Testis (tissue), 3 donors: ENCODE measurements around the gene SMAD9. TPM values are rescaled to one million over a fixed set of nuclear protein-coding genes. Genes with fewer than 3 reads are reported as not detected.

Experiments used
- DNase-seq: peaks from one replicate; pipeline ENCODE4 v3.0.0-alpha.2; 2019
- H3K27ac ChIP-seq, 2 donors: fragments of 200-600 bp; sonication (generic); one replicate each; pipeline ENCODE4 v1.5.1; 2019
- H3K27me3 ChIP-seq: fragments of 200-600 bp; sonication (generic); one replicate; pipeline ENCODE4 v1.5.1; 2019
- H3K36me3 ChIP-seq: fragments of 200-600 bp; sonication (generic); one replicate; pipeline ENCODE4 v1.5.1; 2017; ENCODE audit warnings: low read depth; ENCODE audit errors: missing control alignments
- H3K4me1 ChIP-seq: fragments of 200-600 bp; sonication (generic); one replicate; pipeline ENCODE4 v1.5.1; 2019
- H3K4me3 ChIP-seq, 2 donors: fragments of 200-600 bp; sonication (generic); one replicate each; pipeline ENCODE4 v1.5.1; 2017 to 2019
- H3K9me3 ChIP-seq: fragments of 200-600 bp; sonication (generic); one replicate; pipeline ENCODE4 v1.5.1; 2017
- CTCF ChIP-seq, 3 experiments: fragments of 450-650 bp in 2 of 3; fragments of 200-600 bp in 1 of 3; sonication (generic) in 1 of 3; IDR thresholded peaks; one replicate each; pipeline ENCODE4 v1.5.1; 2016 to 2019; ENCODE audit warnings: antibody characterized with exemption in 3 of 3, mild to moderate bottlenecking in 2 of 3, moderate library complexity in 1 of 3
- POLR2A ChIP-seq: fragments of 450-650 bp; IDR thresholded peaks from one replicate; pipeline ENCODE4 v1.6.1; 2017; ENCODE audit warnings: antibody characterized with exemption, mild to moderate bottlenecking, moderate library complexity
- WGBS, 2 donors: methylation state at CpG; one replicate each; pipeline ENCODE4 v1.1.5; 2018; 5-methylcytosine and 5-hydroxymethylcytosine counted together
- intact Hi-C: fragments of 100-400 bp; cut with DNase I; formaldehyde crosslinking; loops from one replicate; pipeline ENCODE4 v1.15.1; 2023; ENCODE audit warnings: low total_unique reads
- polyA plus RNA-seq: library from polyadenylated mRNA; stranded (reverse); fragments of 350-450 nt; fragmentation: Illumina TruSeq; extraction: RNeasy Lipid Tissue Mini Kit (QIAGEN cat#74804); gene quantifications from one replicate; pipeline ENCODE4 v1.2.3, GENCODE V29; 2014; ENCODE audit warnings: low read depth, low replicate concordance; ENCODE audit not compliant: insufficient read depth
- total RNA-seq, 2 donors: library from RNA; depleted of rRNA; stranded (reverse); fragments of >200 nt; gene quantifications; one replicate each; pipeline ENCODE4 v1.2.3, GENCODE V29; 2016

SMAD9 gene
- total and polyA plus RNA-seq, 3 donors from 2014 or later: 4.2 to 11.3 (median 10.9) TPM

GRCh38 chr13:36818804-36819738 is 101.0 kb downstream of the SMAD9 start, which contains the start of gene RFXAP:
RFXAP (plus strand) TSS chr13:36819222; CDS start chr13:36819358, 136 bp downstream.
- peak within 1 kb of the TSS; percentile 14 to 76 for H3K27ac ChIP-seq
- 1 to 3% methylated on average over 21 to 60 of the region's 78 CpGs for WGBS, 2 donors
- TF ChIP-seq CTCF (IDR thresholded peaks at IDR 0.05) (no peak), POLR2A (no peak)
- peak; percentile 94 for DNase-seq
- intact Hi-C loops: no loop called here
- H3K27me3 ChIP-seq: no peaks in the 10 kb centered on the region
- H3K4me1 ChIP-seq: peaks cover 7% of the 10 kb centered on the region
- H3K36me3 ChIP-seq: no peaks in the 10 kb centered on the region
- H3K4me3 ChIP-seq: peak within 1 kb of the TSS; percentile 76 to 96
- H3K9me3 ChIP-seq: no peaks in the 10 kb centered on the region

- intact Hi-C loops: no loop called here
- peak overlapping the region; percentile 76 to 96 for H3K4me3 ChIP-seq
- no peak for DNase-seq
- WGBS, 2 donors: 27 to 28% methylated on average over 12 of the region's 12 CpGs
- no peaks in the 10 kb centered on the region for H3K36me3 ChIP-seq
- TF ChIP-seq CTCF (IDR thresholded peaks at IDR 0.05) (no peak), POLR2A (no peak)
- peak overlapping the region; percentile 14 to 76 for H3K27ac ChIP-seq
- H3K4me1 ChIP-seq: peaks cover 7% of the 10 kb centered on the region
- H3K9me3 ChIP-seq: no peaks in the 10 kb centered on the region
- H3K27me3 ChIP-seq: no peaks in the 10 kb centered on the region
These were observed 101.8 kb downstream of the SMAD9 start for GRCh38 chr13:36817996-36818803.

GRCh38 chr13:36815062-36815461 is 105.0 kb downstream of the SMAD9 start:
- 82 to 84% methylated on average over 2 of the region's 2 CpGs for WGBS, 2 donors
- Histone ChIP-seq H3K9me3 (no peaks in the 10 kb centered on the region), H3K27ac (no peak overlapping the region), H3K27me3 (no peaks in the 10 kb centered on the region), H3K4me1 (peaks cover 1% of the 10 kb centered on the region), H3K36me3 (no peaks in the 10 kb centered on the region), H3K4me3 (no peak overlapping the region)
- intact Hi-C loops: no loop called here
- DNase-seq: no peak
- no peak for TF ChIP-seq CTCF (IDR thresholded peaks at IDR 0.05)
- TF ChIP-seq POLR2A: no peak

GRCh38 chr13:36814465-36814864 is 105.6 kb downstream of the SMAD9 start:
- 54 to 61% methylated on average over 9 of the region's 9 CpGs for WGBS, 2 donors
- H3K27me3 ChIP-seq: no peaks in the 10 kb centered on the region
- no peak for DNase-seq
- no peak overlapping the region for H3K4me3 ChIP-seq
- H3K36me3 ChIP-seq: no peaks in the 10 kb centered on the region
- H3K27ac ChIP-seq: no peak overlapping the region
- TF ChIP-seq POLR2A: no peak
- TF ChIP-seq CTCF (IDR thresholded peaks at IDR 0.05): no peak
- intact Hi-C loops: no loop called here
- H3K9me3 ChIP-seq: no peaks in the 10 kb centered on the region
- no peaks in the 10 kb centered on the region for H3K4me1 ChIP-seq
